G401.6 (cell line): ENCODE results near the gene MGLL.
"Not testable (repeated sequence)": the region's sequence is repeated elsewhere in the genome, so short reads cannot be mapped to it uniquely, and the experiment has no call there.

Experiments used
- FAIRE-seq: peaks from 2 replicates; lab custom pipeline; 2012; peaks lifted over from hg19 to GRCh38; lab: Jason Lieb, UNC

MGLL gene

DNA sequence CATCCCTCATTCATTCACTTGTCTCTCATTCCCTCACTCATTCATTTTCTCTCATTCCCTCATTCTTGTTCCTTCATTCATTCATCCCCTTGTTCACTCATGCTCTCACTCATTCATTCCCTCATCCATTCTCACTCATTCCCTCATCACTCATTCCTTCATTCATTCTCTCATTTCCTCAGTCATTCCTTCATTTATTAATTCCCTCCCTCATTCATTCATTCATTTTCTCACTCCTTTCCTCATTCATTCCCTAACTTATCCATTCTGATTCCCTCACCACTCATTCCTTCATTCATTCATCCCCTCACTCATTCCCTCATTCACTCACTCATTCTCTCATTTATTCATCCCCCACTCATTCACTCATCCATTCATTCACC lies 135.8 kb downstream of the MGLL start:
- FAIRE-seq, result no peak

DNA sequence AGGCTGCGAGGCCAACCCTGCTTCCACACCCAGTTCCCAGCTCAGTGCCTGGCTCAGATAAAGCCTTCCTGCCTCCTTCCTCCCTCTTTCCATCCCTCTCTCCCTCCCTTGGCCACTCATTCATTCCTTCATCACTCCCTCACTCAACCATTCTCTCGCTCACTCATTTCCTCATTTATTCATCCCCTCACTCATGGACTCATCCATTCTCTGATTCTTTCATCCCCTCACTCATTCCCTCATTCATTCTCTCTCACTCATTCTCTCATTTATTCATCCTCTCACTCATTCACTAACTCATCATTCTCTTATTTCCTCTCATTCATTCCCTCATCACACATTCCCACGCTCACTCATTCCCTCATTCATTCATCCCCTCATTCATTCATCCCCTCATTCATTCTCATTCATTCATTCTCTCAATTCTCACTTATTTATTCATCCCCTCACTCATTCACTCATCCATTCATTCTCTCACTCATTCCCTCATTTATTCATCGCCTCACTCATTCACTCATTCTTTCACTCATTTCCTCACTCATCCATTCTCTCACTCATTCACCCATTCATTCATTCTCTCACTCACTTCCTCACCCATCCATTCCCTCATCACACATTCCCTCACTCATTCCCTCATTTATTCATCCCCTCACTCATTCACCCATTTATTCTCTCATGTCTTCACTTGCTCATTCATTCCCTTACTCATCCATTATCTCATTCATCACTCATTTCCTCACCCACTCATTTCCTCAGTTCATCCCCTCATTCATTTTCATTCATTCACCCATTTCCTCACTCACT lies 136.4 kb downstream of the MGLL start:
- no peak for FAIRE-seq

DNA sequence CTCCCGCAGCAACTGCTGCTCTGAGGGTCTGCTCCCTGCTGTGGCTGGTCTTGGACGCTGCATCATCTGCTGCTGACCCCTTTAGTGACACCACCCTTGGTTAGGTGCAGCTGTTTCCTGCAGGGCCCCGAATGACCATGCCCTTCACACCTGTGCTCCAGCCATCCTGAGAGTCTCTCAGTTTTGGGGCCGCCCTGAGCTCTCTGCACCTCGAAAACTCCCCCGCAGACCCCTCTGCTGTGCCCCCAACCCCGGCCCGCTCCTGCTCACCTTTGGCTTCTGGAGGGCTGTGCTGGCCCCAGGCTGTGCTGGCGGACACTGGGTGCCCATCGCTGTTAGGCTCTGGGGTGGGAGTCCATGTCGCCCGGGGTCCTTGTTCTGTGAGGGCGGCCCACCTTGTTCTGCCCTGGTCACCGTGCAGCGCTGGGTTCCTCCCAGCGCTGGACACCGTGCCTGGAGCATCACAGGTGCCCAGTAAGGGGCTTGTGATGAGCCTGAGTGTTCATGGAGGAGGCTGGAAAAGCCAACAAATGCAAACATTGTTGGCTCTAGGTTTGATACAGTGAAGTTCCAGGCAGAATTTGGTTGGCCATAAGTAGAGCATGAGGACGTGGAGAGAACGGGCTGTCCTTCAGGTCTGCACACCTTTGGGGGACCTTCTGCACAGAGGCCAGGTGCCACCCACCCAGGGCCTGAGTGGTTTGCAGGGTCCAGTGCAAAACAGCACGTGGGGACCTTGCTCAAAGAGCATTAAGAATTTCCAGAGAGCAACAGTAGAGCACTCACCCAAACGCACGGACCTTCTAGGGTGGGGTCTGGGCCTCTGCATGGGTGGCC lies 137.2 kb downstream of the MGLL start:
- FAIRE-seq, result no peak

DNA sequence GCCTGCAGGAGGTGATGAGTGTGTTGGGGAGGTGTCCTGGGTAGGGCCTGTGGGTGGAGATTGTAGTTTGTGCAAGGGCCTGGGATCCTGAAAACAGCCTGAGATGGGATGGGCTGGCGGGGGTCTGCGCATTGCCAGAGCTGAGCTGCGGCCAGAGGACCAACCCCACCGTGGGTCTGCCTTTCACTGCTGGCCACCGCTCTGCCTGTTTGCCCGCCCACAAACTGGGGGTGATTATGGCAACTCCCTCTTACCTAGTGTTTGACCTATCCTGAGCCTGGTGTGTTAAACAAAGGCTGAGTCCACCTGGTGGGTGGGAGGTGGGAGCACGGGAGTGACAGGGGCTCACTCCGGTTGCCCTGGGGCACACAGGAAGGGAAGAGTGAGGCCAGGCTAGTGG lies 139.8 kb downstream of the MGLL start:
- FAIRE-seq, result no peak

DNA sequence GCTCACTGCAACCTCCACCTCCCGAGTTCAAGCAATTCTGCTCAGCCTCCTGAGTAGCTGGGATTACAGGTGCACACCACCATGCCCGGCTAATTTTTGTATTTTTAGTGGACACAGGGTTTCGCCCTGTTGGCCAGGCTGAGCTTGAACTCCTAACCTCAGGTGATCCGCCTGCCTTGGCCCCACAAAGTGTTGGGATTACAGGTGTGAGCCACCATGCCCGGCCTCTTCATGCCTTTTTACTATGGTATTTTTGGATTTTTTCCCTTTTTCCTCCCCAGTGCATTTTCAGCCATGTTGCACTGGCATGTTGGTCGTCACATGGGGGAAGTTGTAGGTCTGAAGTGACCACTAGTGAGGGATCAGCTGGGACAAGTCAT lies 140.2 kb downstream of the MGLL start:
- not testable (repeated sequence) for FAIRE-seq

DNA sequence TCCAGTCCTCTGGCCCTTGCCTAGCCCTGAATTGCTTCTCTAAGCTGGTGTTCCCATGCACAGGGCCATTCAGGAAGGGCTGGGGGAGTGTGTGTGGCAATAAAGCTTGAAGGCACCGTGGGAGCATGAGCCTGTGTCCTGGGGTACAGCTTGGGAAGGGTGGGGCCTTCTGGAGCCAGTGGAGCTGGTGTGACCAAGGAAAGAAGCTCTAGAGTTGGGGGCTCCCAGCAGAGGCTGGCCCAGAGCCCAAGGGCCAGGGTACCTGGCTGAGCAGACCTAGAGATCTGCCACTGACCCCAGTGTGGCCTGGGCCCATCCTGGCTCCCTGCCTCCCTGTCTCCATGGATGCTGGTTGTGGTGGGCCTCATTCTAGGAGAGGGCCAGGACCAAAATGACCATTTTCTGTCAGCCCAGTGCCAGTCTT lies 141.5 kb downstream of the MGLL start:
- no peak for FAIRE-seq

DNA sequence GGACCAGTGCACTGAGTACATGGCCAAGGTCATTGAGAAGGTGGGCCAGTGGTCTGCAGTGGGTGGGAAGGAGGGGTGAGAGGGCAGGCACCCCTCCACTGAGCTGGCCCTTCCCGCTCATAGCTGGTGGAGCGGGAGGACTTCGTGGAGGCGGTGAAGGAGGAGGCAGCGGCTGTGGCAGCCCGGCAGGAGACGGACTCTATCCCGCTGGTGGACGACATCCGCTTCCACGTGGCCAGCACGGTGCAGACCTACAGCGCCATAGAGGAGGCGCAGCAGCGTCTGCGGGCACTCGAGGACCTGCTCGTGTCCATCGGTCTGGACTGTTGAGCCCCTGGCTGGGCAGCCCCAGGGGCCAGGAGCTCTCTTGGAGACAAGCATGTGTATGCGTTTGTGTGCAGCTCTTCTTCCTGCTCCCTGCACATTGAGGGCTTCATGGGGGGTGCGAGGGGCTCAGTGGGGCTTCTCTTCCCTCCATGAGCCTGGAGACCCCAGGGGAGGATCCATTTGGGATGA lies 142.1 kb downstream of the MGLL start:
- FAIRE-seq, result no peak

DNA sequence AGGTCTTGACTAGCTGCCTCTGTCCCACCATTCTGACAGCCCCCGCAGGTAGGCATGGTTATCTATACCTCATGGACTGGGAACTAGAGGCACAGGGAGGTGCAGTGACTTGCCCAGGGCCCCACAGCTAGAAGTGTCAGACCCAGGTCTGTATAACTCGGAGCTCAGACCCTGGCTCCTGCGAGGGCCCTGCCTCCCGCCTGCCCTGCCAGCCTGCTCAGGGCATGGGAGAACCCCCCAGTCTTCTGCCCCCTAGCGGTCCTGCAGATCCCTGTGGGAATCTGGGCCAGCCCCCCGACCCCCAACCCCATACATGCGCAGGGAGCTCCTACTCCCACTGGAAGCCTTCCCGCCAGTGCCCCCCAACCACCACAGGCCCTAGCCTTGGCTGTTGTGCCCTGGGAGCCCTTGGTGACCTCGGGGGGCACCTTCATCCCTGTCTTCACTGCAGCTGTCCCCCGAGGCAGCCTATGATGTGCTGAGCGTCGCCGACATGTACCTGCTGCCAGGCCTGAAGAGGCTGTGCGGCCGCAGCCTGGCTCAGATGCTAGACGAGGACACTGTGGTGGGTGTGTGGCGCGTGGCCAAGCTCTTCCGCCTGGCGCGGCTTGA lies 142.7 kb downstream of the MGLL start:
- FAIRE-seq, result no peak

DNA sequence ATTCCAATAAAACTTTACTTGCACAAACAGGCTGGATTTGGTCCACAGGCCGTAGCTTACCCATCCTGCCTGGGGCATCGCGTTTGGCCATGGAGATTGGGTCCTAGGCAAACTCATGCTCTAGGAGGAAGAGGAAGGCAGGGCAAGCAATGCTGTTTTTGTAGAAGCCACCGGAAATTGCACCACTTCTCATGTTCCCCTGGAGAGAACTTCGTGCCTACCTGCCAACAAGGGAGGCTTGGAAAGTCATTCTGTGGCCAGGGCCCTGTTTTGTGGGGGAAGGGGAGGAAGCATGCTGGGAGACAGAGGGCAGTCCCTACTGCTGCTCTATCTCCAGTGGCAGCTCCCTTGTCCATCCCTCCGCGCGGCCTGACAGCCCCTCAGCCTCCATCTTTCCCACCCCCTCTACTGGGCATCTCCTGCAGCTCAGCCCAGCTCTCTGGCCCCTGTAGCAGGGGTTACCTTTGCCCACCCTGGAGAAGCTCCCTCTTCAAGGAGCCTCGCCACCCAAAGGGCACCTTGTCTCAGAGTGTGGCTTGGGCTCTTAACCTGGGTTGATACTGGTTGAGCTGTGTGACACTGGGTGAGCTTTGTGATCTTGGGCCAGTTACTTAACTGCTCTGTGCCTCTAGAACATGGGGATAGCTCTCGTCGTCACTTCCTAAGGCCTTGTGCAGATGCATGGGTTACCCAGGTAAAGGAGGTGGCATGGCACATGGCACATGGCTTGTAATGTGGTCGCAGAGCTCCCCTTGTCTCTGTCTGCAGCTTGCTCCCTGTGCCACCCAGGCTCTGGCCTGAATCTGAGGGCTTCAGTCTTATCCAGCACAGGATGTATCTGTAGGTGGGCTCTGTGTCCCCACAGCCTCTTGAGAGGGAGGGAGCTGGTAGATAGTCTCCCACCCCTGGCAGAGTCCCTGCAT lies 143.4 kb downstream of the MGLL start:
- FAIRE-seq, result no peak

DNA sequence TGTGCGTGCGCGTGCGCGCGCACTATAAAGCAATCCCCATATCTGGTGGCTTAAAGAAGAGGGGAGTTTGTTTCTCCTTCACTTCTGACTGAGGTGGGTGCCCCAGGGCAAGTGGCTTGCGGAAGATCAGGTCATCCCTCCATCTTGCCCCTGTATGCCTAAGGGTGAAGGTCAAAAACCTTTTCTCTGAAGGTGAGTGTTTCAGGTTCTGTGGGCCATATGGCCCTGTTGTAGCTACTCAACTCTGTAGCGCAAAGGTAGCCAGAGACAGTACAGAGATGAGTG lies 144.1 kb downstream of the MGLL start:
- FAIRE-seq, result no peak

DNA sequence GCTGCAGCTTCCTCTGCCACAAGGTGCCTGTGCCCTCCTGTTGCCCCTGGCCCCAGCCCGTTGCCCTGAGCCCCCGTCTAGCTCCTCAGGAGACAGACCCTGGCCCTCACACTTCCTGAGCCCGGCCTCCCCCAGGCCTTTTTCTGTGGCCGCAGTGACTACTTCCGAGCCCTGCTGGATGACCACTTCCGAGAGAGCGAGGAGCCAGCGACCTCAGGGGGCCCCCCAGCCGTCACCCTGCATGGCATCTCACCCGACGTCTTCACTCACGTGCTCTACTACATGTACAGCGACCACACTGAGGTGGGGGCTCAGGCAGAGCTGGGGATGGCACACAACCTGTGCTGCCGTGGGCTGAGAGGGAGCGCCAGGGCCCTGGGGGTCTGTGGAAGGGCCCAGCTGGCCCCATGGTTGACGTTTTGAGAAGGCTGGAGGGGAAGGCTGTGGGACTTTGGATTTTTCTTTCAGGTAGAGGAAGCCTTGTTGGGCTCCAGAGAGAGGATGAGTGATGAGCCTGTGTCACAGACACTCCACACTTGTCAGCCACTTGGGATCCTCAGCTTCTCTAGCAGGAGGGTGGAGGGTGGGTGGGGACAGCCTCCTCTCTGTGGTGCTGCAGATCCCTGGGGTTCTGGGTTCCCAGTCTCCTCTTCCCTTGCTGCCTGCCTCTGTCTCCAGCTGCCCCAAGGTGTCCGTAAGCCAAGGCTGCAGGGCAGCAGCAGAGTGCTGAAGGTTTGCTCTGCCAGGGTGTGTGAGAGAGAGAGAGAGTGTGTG lies 144.6 kb downstream of the MGLL start:
- no peak for FAIRE-seq

DNA sequence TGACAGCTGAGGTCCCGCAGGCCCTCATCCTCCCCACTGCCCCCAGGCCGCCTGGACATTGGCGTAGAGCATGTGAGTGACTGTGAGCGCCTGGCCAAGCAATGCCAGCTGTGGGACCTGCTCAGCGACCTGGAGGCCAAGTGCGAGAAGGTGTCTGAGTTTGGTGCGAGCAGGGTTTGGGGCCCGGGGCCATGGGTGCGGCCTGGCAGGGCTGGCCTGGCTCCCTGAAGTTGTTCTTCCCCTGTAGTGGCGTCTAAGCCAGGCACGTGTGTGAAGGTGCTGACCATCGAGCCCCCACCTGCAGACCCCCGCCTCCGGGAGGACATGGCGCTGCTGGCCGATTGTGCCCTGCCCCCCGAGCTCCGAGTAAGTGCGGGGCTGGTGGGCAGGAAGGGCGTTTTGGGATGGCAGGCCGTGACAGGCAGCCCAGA lies 145.4 kb downstream of the MGLL start:
- FAIRE-seq, result no peak

DNA sequence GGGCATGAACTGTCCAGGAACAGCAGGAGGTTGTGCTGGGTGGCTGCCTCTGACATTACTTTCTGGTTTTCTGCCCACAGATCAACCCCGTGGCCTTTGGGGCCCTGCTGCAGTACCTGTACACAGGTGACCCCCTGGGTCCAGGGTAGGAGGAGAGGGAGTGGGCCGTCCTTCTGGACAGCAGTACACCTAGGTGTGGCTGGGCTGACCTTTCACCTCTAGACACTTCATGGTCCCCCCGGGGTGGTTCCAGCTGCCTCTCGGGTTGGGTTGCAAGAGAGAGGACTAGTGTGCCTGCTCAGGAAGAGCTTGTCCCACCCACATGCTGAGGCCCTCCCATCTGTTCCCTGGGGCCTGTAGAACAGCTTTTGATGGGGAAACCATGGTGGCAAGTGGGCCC lies 145.9 kb downstream of the MGLL start:
- FAIRE-seq, result no peak

DNA sequence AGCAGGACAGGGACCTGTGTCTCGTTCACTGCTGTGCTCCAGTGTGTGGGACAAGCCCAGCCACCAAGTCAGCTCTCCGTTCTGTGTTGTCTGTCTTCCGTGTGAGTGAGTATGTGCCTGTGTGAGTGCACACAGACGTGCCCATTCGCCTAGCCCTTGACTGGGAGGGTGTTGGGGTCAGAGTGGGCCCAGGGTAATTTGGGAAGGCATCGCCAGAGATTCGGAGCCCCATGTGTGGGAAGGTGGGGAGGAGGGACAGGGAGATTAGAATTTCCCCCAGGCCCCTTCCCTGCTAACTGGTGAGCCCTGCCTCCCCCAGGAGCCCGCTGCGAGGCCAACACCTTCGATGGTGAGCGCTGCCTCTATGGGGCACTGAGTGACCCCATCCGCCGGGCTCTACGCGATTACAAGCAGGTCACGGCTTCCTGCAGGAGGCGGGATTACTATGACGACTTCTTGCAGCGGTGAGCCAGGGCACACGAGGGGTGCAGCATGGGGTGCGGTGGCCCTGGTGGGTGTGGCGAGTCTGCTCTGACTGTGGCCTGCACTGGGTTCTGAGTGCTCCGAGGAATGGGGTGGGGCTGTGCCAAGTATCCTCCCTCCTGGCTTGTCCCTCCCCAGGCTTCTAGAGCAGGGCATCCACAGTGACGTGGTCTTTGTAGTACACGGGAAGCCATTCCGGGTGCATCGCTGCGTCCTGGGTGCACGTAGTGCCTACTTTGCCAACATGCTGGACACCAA lies 146.5 kb downstream of the MGLL start:
- FAIRE-seq, result no peak

DNA sequence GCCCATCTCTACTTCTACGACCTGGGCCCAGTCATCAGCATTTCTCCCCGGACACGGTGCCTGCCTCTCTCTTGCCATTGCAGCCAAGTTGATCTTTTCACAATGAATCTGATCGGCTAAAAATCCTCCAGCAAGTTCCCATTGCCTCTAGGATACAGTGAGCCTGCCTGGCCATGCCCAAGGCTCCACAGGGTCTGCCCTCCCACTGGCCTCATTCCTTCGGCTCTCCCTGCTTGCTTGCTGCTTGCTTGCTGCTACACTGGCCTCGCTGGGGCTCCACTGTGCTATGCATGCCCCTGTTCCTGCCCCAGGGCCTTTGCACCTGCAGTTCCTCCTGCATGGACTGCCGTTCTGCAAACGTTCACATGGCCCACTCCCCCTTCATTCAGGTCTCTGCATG lies 147.5 kb downstream of the MGLL start:
- no peak for FAIRE-seq

DNA sequence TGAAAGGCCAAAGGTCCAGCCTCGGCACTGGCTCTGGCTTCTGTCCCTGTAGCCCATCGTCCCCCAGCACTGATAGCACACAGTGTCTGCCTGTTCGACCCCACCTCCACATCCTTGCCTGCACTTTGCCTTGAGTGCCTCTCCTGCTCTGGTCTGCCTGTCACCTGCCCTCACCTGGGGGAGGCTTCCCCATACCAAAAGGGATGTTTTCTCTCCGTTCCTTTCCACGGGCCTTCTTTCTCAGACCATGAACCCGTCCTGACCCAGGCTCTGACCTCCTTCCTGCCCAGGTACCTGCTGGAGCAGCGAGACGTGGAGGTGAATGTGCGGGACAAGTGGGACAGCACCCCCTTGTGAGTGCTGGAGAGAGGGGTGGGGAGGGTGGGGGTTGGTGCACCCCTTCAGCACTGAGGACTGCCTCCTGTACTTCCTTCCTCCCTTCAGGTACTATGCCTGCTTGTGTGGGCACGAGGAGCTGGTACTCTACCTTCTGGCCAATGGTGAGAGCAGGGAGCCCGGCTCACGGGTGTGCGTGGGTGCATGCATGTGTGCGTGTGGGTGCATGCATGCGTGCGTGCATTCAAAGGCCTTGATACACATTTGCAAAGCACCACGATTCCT lies 148.1 kb downstream of the MGLL start:
- FAIRE-seq, result no peak

DNA sequence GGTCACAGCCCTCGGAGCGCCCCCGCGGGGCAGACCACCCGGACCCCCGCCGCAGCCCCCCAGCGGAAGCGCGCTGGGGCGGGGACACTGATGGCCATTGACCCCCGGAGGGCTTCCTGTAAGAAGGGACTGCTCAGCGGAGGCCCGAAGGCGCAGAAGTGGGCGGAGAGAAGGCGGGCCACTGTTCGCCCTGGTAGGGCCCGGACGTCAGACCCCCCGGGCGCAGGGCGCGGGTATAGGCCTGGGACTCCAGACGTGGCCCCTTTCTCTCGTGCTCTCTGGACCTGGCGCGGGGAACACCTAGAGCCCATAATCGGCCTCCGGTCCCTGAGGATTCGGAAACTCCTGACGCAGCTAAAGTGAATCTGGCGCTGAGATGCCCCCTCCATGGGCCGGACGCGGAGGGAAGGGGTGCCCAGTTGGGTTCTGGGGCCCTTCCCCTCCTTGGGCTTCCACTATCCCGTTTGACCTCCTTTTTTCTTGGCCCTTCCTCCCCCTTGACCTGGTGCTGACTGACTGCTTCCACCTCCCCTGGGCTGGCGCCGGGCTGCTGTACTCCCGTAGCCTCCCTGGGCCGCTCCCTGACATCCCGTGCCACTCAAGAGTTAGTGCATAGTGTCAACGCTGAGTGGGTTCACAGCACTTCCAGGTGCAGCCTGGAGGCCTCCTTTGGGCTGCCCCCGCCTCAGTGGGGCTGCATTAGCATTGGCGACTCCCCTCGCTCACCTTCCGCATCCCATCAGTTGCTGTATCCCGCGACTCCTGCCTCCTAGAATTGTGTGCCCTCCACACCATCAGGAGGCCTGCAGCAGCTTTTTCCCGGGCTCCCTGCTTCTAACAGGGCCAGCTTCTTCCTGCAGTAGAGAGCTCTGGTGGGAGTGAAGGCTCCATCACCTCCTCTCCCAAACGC lies 148.9 kb downstream of the MGLL start:
- FAIRE-seq, result no peak

DNA sequence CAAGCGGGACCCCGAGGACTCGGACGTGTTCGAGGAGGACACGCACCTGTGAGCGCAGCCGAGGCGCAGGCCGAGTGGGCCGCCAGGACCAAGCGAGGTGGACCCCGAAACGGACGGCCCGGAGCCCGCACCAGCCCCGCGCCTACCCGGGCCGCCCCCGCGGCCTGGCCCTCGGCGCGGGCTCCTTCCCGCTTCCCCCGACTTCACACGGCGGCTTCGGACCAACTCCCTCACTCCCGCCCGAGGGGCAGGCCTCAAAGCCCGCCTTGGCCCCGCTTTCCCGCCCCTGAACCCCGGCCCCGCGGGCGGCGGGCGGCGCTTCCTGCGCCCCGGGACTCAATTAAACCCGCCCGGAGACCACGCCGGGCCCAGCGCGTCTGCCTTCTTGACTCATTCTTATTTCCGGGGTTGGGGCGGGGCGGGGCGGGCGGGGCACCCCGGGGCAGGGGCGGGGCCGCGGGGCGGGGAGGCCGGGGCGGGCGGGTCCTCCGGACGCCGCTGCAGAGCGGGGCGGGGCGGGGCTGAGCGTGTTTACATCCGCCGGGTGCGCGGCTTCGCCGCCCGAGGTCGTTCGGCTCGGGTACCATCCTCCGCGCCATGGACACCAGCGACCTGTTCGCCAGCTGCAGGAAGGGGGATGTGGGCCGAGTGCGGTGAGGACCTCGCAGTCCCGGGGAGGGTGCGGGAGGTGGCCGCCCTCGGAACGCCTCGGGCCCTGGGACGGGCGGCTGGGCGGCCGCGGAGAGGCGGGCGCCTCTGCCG lies 149.7 kb downstream of the MGLL start, which contains the start of gene ABTB1:
Gene ABTB1 (plus strand): TSS at position 524 of the 762 bp plus-strand sequence. CDS start 74 bp downstream, at position 598.
- no peak for FAIRE-seq
